ENCODE data around the gene PPP2R2C.

PPP2R2C gene

GRCh38 chr4:6403400-6403685 lies 69.1 kb downstream of the PPP2R2C start:
- H3K27me3 ChIP-seq (ENCODE audit: control insufficient read depth, insufficient read depth, low read length) = peaks cover 52% of the 10 kb centered on the region

GRCh38 chr4:6402566-6403399 lies 69.6 kb downstream of the PPP2R2C start:
- Histone ChIP-seq H3K27me3 (ENCODE audit: control insufficient read depth, insufficient read depth, low read length) (peaks cover 57% of the 10 kb centered on the region), H3K36me3 (ENCODE audit: insufficient read depth, low read length) (no peaks in the 10 kb centered on the region), H3K9me3 (replicated peaks; ENCODE audit: low read length) (no peaks in the 10 kb centered on the region), H3K4me3 (ENCODE audit: low read length) (no peak overlapping the region), H3K4me1 (ENCODE audit: control insufficient read depth, insufficient read depth, low read length) (no peaks in the 10 kb centered on the region), H3K4me2 (ENCODE audit: low read length) (no peak overlapping the region), H3K9ac (ENCODE audit: low read depth, low read length) (no peak overlapping the region)

More at GRCh38 chr4:6403400-6403685, 69.1 kb downstream of the PPP2R2C start:
- Histone ChIP-seq H3K36me3 (ENCODE audit: insufficient read depth, low read length) (no peaks in the 10 kb centered on the region), H3K4me2 (ENCODE audit: low read length) (no peak overlapping the region), H3K9me3 (replicated peaks; ENCODE audit: low read length) (no peaks in the 10 kb centered on the region), H3K4me1 (ENCODE audit: control insufficient read depth, insufficient read depth, low read length) (no peaks in the 10 kb centered on the region), H3K9ac (ENCODE audit: low read depth, low read length) (no peak overlapping the region), H3K4me3 (ENCODE audit: low read length) (no peak overlapping the region)

- Histone ChIP-seq H3K4me1 (ENCODE audit: control insufficient read depth, insufficient read depth, low read length) (no peaks in the 10 kb centered on the region), H3K27me3 (ENCODE audit: control insufficient read depth, insufficient read depth, low read length) (peaks cover 58% of the 10 kb centered on the region)
Observed at GRCh38 chr4:6401797-6402196, 70.6 kb downstream of the PPP2R2C start.

DNA sequence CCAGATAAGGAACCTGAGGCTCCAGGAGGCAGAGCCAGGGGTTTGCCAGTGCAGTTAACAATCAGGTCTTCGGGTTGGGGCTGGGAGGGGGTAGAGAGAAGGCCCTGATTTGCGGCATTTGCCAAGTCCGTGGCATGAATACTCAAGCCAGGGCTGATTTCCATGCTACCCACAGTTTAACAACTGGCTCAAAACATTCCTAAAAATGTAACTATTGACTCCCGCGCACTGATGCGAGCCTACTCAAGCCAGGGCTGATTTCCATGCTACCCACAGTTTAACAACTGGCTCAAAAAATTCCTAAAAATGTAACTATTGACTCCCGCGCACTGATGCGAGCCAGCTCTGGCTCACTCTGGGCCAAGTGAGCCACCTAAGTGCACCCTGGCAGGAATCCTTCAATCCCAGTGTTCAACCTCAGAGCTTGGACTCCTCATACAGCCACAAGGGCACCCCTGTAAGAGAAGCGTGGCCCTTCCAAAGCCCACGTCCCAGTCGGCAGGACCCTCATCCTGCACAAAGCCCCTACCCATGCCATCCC lies 75.6 kb downstream of the PPP2R2C start:
- Histone ChIP-seq H3K9ac (ENCODE audit: low read depth, low read length) (no peak overlapping the region), H3K36me3 (ENCODE audit: insufficient read depth, low read length) (no peaks in the 10 kb centered on the region), H3K27me3 (ENCODE audit: control insufficient read depth, insufficient read depth, low read length) (peaks cover 42% of the 10 kb centered on the region), H3K4me3 (ENCODE audit: low read length) (no peak overlapping the region), H3K4me2 (ENCODE audit: low read length) (no peak overlapping the region), H3K9me3 (replicated peaks; ENCODE audit: low read length) (no peaks in the 10 kb centered on the region), H3K4me1 (ENCODE audit: control insufficient read depth, insufficient read depth, low read length) (no peaks in the 10 kb centered on the region)

More at GRCh38 chr4:6401797-6402196, 70.6 kb downstream of the PPP2R2C start:
- H3K36me3 ChIP-seq (ENCODE audit: insufficient read depth, low read length) = no peaks in the 10 kb centered on the region
- no peaks in the 10 kb centered on the region for H3K9me3 ChIP-seq (replicated peaks; ENCODE audit: low read length)
- no peak overlapping the region for H3K9ac ChIP-seq (ENCODE audit: low read depth, low read length)
- H3K4me2 ChIP-seq (ENCODE audit: low read length) = no peak overlapping the region
- no peak overlapping the region for H3K4me3 ChIP-seq (ENCODE audit: low read length)

GRCh38 chr4:6395466-6396228 lies 76.8 kb downstream of the PPP2R2C start:
- no peak overlapping the region for H3K9ac ChIP-seq (ENCODE audit: low read depth, low read length)
- H3K4me3 ChIP-seq (ENCODE audit: low read length) = no peak overlapping the region
- H3K4me1 ChIP-seq (ENCODE audit: control insufficient read depth, insufficient read depth, low read length) = no peaks in the 10 kb centered on the region
- peaks cover 35% of the 10 kb centered on the region for H3K27me3 ChIP-seq (ENCODE audit: control insufficient read depth, insufficient read depth, low read length)
- no peaks in the 10 kb centered on the region for H3K36me3 ChIP-seq (ENCODE audit: insufficient read depth, low read length)
- H3K4me2 ChIP-seq (ENCODE audit: low read length) = no peak overlapping the region
- no peaks in the 10 kb centered on the region for H3K9me3 ChIP-seq (replicated peaks; ENCODE audit: low read length)

GRCh38 chr4:6394671-6395081 lies 77.7 kb downstream of the PPP2R2C start:
- Histone ChIP-seq H3K9ac (ENCODE audit: low read depth, low read length) (no peak overlapping the region), H3K27me3 (ENCODE audit: control insufficient read depth, insufficient read depth, low read length) (peaks cover 31% of the 10 kb centered on the region), H3K4me2 (ENCODE audit: low read length) (no peak overlapping the region), H3K36me3 (ENCODE audit: insufficient read depth, low read length) (no peaks in the 10 kb centered on the region), H3K4me1 (ENCODE audit: control insufficient read depth, insufficient read depth, low read length) (no peaks in the 10 kb centered on the region), H3K4me3 (ENCODE audit: low read length) (no peak overlapping the region), H3K9me3 (replicated peaks; ENCODE audit: low read length) (no peaks in the 10 kb centered on the region)

DNA sequence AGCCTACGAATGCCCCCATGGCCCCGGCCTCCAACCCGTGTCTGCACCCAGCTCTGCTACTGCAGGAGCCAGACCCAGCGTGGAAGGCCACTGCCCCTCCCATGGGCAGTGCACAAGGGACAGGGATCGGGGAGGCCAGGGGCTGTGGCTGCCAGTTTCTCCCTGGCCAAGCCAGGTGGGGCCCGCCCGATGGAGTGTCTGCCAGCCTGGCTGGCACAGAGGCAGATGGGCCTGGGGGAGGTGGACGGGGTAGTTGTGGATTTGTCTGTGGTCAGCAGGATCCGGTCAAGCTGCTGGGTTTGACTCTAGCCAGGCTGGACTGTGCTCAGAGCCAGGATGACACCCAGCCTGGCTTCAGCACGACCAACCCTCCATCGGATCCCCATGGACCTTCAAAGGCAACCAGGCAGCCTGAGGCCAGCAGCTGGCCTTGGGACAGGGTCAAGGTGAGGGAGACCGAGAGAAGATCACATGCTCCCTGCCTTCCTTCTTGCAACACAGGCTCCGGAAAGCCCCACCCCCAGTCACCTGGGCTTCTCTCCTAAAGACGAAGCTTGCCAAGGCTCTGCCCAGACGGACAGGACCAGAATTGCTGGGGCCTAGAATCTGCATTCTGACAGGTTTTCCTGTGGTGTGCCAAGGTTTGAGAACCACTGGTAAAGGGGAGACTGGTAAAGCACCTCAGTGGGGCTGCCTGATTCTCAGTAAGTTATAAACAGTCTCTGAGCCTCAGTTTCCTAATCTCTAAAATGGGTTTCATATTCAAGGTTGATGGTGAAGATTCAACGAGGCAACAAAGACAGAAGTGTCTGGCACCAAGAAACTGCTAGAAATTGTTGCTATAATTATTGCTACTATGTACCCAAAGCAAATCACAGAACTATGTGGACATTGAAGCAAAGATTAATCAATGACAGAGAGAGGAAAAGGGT lies 78.6 kb downstream of the PPP2R2C start:
- Histone ChIP-seq H3K4me2 (ENCODE audit: low read length) (no peak overlapping the region), H3K9me3 (replicated peaks; ENCODE audit: low read length) (no peaks in the 10 kb centered on the region), H3K4me3 (ENCODE audit: low read length) (no peak overlapping the region), H3K4me1 (ENCODE audit: control insufficient read depth, insufficient read depth, low read length) (no peaks in the 10 kb centered on the region), H3K27me3 (ENCODE audit: control insufficient read depth, insufficient read depth, low read length) (peaks cover 27% of the 10 kb centered on the region), H3K9ac (ENCODE audit: low read depth, low read length) (no peak overlapping the region), H3K36me3 (ENCODE audit: insufficient read depth, low read length) (no peaks in the 10 kb centered on the region)

DNA sequence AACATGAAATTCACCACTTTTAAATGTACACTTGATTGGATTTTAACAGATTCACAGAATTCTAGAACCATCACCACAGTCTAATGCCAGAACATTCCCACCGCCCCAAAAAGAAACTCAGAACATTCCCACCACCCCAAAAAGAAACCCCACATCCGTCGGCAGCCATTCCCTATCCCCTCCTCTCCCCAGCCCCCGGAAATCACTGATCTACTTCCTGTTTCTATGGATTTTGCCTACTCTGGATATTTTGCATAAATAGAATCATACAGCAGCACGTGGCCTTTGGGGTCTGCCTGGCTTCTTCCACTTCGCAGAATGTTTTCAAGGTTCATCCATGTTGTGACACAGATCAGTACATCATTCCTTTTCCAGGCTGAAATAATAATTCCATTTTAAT lies 79.3 kb downstream of the PPP2R2C start:
- no peaks in the 10 kb centered on the region for H3K4me1 ChIP-seq (ENCODE audit: control insufficient read depth, insufficient read depth, low read length)
- H3K36me3 ChIP-seq (ENCODE audit: insufficient read depth, low read length) = no peaks in the 10 kb centered on the region
- H3K9me3 ChIP-seq (replicated peaks; ENCODE audit: low read length) = no peaks in the 10 kb centered on the region
- H3K9ac ChIP-seq (ENCODE audit: low read depth, low read length) = no peak overlapping the region
- no peak overlapping the region for H3K4me2 ChIP-seq (ENCODE audit: low read length)
- no peak overlapping the region for H3K4me3 ChIP-seq (ENCODE audit: low read length)
- H3K27me3 ChIP-seq (ENCODE audit: control insufficient read depth, insufficient read depth, low read length) = peaks cover 20% of the 10 kb centered on the region

GRCh38 chr4:6392407-6392806 lies 80.0 kb downstream of the PPP2R2C start:
- Histone ChIP-seq H3K4me1 (ENCODE audit: control insufficient read depth, insufficient read depth, low read length) (no peaks in the 10 kb centered on the region), H3K9ac (ENCODE audit: low read depth, low read length) (no peak overlapping the region), H3K9me3 (replicated peaks; ENCODE audit: low read length) (no peaks in the 10 kb centered on the region), H3K4me3 (ENCODE audit: low read length) (no peak overlapping the region), H3K4me2 (ENCODE audit: low read length) (no peak overlapping the region), H3K27me3 (ENCODE audit: control insufficient read depth, insufficient read depth, low read length) (peaks cover 14% of the 10 kb centered on the region), H3K36me3 (ENCODE audit: insufficient read depth, low read length) (no peaks in the 10 kb centered on the region)

- H3K27me3 ChIP-seq (ENCODE audit: control insufficient read depth, insufficient read depth, low read length) = peaks cover 13% of the 10 kb centered on the region
- H3K4me2 ChIP-seq (ENCODE audit: low read length) = no peak overlapping the region
- H3K36me3 ChIP-seq (ENCODE audit: insufficient read depth, low read length) = no peaks in the 10 kb centered on the region
- H3K9ac ChIP-seq (ENCODE audit: low read depth, low read length) = no peak overlapping the region
- H3K4me1 ChIP-seq (ENCODE audit: control insufficient read depth, insufficient read depth, low read length) = no peaks in the 10 kb centered on the region
- H3K4me3 ChIP-seq (ENCODE audit: low read length) = no peak overlapping the region
- H3K9me3 ChIP-seq (replicated peaks; ENCODE audit: low read length) = no peaks in the 10 kb centered on the region
Observed at GRCh38 chr4:6391852-6392188, 80.6 kb downstream of the PPP2R2C start.

Measured in skeletal muscle satellite cell (primary cell).